SHP77 (cell line): ENCODE data around the gene MDGA2.
A peak's percentile ranks its signal among the peaks of the same experiment; 100 is the strongest.
"Not testable (repeated sequence)": the region's sequence is repeated elsewhere in the genome, so short reads cannot be mapped to it uniquely, and the experiment has no call there.

Source experiments
- DNase-seq, 2 experiments: peaks; one replicate each; lab custom pipeline; 2025; lab: John Stamatoyannopoulos, UW

Gene MDGA2

GRCh38 chr14:46940611-46941010 is 734.8 kb downstream of the MDGA2 start:
- no peak for DNase-seq

DNA sequence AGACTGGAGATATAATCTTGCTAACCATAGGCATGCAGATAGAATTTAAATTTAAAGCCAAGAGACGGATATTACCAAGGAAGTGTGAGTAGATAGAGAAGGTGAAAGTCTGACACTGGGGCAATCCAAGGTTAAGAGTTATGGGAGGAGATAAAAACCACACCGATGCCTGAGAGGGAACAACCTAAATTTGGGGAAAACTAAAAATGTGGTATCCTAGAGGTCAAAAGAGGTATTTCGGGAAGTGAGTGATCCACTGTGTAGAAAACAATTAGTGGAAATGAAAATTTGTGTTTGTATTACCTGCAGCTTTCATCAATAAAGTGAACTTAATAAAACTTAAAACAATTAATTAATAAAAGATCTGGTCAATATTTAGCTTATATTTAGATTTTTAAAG is 754.9 kb downstream of the MDGA2 start:
- no peak for DNase-seq

DNA sequence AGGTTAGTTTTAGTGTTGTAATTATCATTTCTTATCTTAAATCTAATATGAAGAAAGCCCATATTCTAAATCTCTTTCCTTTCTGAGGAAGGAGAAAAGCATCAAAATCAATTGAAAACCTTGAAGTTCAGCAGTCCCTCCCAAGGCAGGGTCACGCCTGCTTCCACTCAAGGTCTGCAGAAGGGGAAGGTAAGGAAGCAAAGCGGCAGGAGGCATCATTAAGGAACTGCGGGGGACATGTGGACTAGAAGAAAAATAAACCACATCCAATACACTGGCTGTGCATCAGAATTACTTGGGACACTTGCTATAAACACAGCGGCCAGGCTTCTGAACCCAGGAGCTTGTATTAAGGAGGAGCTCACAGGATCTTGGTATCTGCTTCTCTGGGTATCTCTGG is 759.9 kb downstream of the MDGA2 start:
- DNase-seq: not testable (repeated sequence)

DNA sequence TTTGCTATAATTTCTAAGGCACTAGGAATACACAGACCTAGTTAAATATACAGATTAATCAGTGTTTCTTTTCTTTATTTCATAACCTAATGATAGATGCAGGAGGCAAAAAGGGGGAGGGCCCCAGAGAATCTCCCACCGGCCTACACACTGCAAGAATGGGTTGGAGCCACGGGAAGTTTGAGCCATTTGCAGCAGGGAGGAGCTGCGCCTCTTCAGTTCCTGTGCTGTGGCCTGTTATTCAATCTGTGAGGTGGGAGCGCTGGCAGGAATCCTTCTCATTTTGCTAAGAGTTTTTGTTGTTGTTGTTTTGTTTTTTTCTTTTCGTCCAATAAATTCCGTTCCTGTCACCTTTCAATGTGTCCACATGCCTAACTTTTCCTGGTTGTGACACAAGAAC is 772.6 kb downstream of the MDGA2 start:
- no peak for DNase-seq

DNA sequence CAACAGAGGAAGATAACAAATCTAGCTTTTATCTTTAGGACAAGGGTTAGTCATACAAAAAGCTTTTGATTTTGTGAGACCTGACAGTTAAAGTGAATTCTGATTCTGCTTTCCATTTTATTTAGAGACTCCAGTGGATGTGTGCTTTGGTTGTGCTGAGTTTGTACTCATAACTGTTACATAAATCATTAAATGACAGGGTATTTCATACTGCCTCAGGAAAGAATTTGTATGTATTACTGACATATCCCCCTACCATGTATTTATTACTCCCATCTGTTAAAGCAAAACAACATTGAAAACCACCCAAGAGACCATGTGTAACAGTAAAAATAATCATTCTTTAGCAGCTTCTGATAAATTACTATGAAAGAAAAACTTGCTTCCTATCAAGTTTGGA is 780.9 kb downstream of the MDGA2 start:
- DNase-seq: no peak

DNA sequence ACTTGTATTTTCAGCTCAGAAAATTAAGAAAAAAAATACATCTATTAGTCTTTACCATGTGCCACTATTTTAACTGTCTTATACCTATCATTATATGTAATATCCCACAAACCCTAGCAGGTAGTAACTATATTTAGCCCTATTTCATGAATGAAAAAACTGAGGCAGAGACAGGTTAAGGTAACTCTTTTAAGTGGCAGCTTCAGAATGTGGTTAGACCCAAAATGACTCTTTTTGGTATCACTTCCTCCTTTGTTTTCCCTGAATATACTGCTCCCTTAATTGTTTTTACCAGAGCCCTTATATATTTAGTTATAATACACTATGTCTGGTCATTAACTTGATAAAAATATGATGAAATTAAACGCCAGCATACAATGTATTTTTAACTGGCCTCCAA is 788.3 kb downstream of the MDGA2 start:
- no peak for DNase-seq

- no peak for DNase-seq
Observed at GRCh38 chr14:46885566-46885965, 789.8 kb downstream of the MDGA2 start.

- no peak for DNase-seq
Observed at GRCh38 chr14:46861753-46862152, 813.7 kb downstream of the MDGA2 start.

DNA sequence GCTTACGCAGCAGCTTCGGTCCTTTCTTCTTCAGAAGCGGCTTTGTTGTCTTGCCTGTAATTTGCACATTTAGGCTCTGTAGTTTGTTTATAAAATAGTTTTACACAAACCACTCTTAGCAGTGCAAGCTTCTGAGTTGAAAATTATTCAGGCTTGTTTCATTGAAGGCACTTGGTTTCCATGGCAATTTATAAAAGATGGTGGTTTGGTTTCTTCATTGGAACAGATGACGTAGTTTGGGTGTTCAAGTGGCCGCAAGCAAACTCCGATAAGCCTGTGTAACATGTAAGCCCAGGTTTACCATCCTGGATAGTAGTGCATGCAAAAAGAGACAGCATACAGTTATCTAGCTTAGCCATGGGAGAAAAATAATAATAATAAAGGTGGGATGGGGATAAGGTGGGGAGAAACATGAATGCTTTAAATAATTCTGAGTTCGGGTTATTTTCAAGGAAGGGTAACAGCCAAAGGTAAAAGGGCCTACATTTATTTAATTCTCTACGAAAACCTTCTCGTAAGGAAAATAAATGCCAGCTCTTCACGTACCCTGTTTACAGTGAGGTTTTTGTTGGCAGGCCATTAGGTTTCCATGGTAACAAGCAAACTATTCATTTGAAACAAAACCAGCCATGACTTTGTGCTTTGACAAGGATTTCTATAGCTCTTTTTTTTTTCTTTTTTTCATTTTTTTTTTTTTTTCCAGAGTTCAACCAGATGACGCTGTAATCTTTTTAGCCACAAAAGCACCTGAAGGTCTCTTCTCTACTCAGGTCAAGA is 834.3 kb downstream of the MDGA2 start:
- no peak for DNase-seq

DNA sequence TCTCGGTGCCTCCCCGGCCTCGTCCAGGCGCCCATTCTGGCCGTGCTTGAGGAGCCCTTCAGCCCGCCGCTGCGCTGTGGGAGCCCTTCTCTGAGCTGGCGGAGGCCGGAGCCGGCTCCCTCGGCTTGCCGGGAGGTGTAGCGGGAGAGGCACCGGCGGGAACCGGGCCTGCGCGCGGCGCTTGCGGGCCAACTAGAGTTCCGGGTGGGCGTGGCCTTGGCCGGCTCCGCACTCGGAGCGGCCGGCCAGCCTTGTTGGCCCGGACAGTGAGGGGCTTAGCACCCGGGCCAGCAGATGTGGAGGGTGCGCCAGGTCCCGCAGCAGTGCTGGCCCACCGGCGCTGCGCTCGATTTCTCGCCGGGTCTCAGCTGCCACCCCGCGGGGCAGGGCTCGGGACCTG is 855.1 kb downstream of the MDGA2 start:
- peak; percentile 34 to 40 for DNase-seq

GRCh38 chr14:46819117-46819516 is 856.3 kb downstream of the MDGA2 start:
- no peak for DNase-seq

GRCh38 chr14:46818147-46818546 is 857.3 kb downstream of the MDGA2 start:
- no peak for DNase-seq

DNA sequence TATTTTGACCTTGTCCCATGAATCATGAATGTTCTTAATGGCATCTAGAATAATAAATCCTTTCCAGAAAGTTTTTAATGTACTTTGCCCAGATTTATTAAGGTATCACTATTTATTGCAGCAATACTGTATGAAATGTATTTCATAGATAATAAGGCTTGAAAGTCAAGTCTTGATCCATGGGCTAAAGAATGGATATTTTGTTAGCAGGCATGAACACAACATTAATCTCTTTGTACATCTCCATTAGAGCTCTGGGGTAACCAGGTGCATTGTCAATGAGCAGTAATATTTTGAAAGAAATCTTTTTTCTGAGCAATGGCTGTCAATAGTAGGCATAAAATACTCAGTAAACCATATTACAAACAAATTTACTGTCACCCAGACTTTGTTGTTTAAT is 882.3 kb downstream of the MDGA2 start:
- no peak for DNase-seq
